ENCODE measurements around the gene TMEM190. TPM values are rescaled to one million over a fixed set of nuclear protein-coding genes. Genes with fewer than 3 reads are reported as not detected.
"Not testable (repeated sequence)": the region's sequence is repeated elsewhere in the genome, so short reads cannot be mapped to it uniquely, and the experiment has no call there.

Gene TMEM190
- total and polyA plus RNA-seq, 9 of the 15 experiments (the other 6 are each of a cell fraction or from before 2014, with no cell fraction given) = not detected

DNA sequence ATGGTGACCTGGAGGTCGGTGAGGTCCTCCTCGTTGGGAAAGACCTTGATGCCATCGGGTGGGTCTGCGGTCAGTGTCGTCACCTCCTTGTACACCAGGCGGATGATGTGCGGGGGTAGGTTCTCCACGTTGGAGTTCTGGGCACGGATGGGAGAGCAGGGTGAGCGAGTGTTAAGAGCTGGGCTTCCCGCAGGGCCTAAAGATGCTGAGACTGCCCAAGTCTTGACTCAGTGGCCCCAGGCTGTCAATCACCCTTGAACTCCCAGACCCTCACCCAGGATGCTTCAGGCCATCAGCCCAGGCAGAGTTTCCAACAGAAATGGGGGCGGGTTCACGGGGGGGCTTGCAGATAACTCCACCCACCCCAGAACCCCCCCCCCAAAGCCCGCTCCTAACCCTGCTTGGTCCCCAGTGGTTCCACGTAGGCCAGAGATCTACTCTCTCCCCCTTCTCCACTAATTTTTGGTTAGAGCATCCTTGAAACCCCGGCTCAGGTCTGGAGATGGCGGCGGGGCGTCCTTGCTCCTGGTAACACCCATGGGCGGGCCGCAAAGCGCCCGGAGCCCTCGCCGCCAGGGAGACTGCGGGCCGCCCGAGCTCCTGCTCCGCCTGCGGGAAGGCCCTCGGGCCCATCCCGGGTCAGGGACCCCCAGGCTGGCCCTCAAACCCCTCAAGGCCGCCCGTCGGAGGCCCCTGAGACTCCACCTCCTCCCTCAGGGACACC lies 30.4 kb downstream of the TMEM190 start (continued):
- TF ChIP-seq, protein P1, sequence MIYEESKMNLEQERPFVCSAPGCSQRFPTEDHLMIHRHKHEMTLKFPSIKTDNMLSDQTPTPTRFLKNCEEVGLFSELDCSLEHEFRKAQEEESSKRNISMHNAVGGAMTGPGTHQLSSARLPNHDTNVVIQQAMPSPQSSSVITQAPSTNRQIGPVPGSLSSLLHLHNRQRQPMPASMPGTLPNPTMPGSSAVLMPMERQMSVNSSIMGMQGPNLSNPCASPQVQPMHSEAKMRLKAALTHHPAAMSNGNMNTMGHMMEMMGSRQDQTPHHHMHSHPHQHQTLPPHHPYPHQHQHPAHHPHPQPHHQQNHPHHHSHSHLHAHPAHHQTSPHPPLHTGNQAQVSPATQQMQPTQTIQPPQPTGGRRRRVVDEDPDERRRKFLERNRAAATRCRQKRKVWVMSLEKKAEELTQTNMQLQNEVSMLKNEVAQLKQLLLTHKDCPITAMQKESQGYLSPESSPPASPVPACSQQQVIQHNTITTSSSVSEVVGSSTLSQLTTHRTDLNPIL (CRISPR knock-in tag; IDR thresholded peaks at IDR 0.05) = no peak
- TF ChIP-seq CREM (IDR thresholded peaks at IDR 0.05; ENCODE audit: low read depth) (0 out of 2 replicates have a peak, but pooled peaks have one; percentile 22), SOX6 (IDR thresholded peaks at IDR 0.05) (no peak), E2F3 (CRISPR knock-in tag; IDR thresholded peaks at IDR 0.05) (0 out of 2 replicates have a peak, but pooled peaks have one; percentile 43), ZNF696 (CRISPR knock-in tag; conservative IDR thresholded peaks at IDR 0.05) (no peak), ELF4 (CRISPR knock-in tag; IDR thresholded peaks at IDR 0.05) (0 out of 2 replicates have a peak, but pooled peaks have one; percentile 13), ATF3 (IDR thresholded peaks at IDR 0.05) (peak; percentile 38; the same call in 1 of the 2 replicates), ATF3 (CRISPR knock-in tag; conservative IDR thresholded peaks at IDR 0.05) (no peak)

GRCh38 chr19:55407550-55407799 lies 30.8 kb downstream of the TMEM190 start, which contains the start of gene UBE2S:
TSS of gene UBE2S (minus strand) at chr19:55407788. CDS start at chr19:55407589, 199 bp downstream.
- CTCF ChIA-PET (ENCODE audit: low intra/inter-chr PET ratio); in situ Hi-C loops (cut with MboI); H3K9me1 ChIP-seq (ENCODE audit: control insufficient read depth, insufficient read depth, low read length); H3K27me3 ChIP-seq (ENCODE audit: control insufficient read depth in 2 of 2, insufficient read depth in 2 of 2, low read length in 2 of 2); FAIRE-seq; intact Hi-C loops (cut with micrococcal nuclease); BruUV-seq (replicated peaks); DNase-seq (ENCODE audit: extremely low read depth in 1 of 4, low spot score in 3 of 4): not testable (repeated sequence)
- peak within 1 kb of the TSS; percentile 95 to 99 for H3K9ac ChIP-seq (ENCODE audit: insufficient read depth in 1 of 2, low read depth in 2 of 2, low read length in 2 of 2)
- peak within 1 kb of the TSS; percentile 98 for H3K4me3 ChIP-seq
- peaks cover 47% of the 10 kb centered on the region for H3K79me2 ChIP-seq (ENCODE audit: control insufficient read depth, insufficient read depth, low read length)
- H3K4me2 ChIP-seq (ENCODE audit: insufficient read depth, low read length) = peak within 1 kb of the TSS; percentile 96
- peaks cover 25% of the 10 kb centered on the region for H4K20me1 ChIP-seq (replicated peaks; ENCODE audit: control insufficient read depth, insufficient read depth, low read length)
- POLR2A ChIA-PET = interaction anchor here (0.6 to 6.6 kb wide), 50 partner anchors 10 to 766 kb away, joined by 3 to 195 read pairs (median 4); partner anchors contain the start of genes DNAAF3, ISOC2, PPP1R12C and PPP6R1
- peak within 1 kb of the TSS; percentile 100 for H3K27ac ChIP-seq (ENCODE audit: extremely low read depth, low read depth, low read length)
- peaks cover 18% of the 10 kb centered on the region for H3K9me3 ChIP-seq (replicated peaks; ENCODE audit: control insufficient read depth, insufficient read depth, low read depth, low read length)
- H2AFZ ChIP-seq (ENCODE audit: low read depth, low read length) = peak within 1 kb of the TSS; percentile 98
- H3K36me3 ChIP-seq (ENCODE audit: control insufficient read depth, insufficient read depth, low read length) = peaks cover 42% of the 10 kb centered on the region
- 0% methylated on average over 9 of the region's 36 CpGs for WGBS (ENCODE audit: insufficient coverage, low coverage, missing lambda C conversion rate)
- H3K4me1 ChIP-seq (replicated peaks in 1 of 2; ENCODE audit: control insufficient read depth in 2 of 2, insufficient read depth in 2 of 2, low read length in 2 of 2) = peaks cover 19 to 43% of the 10 kb centered on the region in 2 experiments
- peak; percentile 86 for ATAC-seq
- 0 out of 2 replicates have a peak, but pooled peaks have one; percentile 37 for TF ChIP-seq RBM15 (IDR thresholded peaks at IDR 0.05; ENCODE audit: insufficient read depth, low read length)
- peak in 1 of 2 experiments; percentile 51; a peak in 1 of 4 replicates for TF ChIP-seq TBL1XR1 (IDR thresholded peaks at IDR 0.05; ENCODE audit: low read length in 2 of 2)
- 0 out of 2 replicates have a peak, but pooled peaks have one; percentile 55 for TF ChIP-seq SRSF1 (IDR thresholded peaks at IDR 0.05; ENCODE audit: low read depth, low read length)
- 0 out of 6 replicates have a peak, but pooled peaks of 1 of the 3 experiments have one; percentile 24 for TF ChIP-seq ZBTB11 (CRISPR knock-in tag; IDR thresholded peaks at IDR 0.05)
- TF ChIP-seq HNRNPH1 (optimal IDR thresholded peaks at IDR 0.05; ENCODE audit: low read depth, low read length) = peak; percentile 67
- TF ChIP-seq SRSF7 (optimal IDR thresholded peaks at IDR 0.05; ENCODE audit: low read depth, low read length) = peak; percentile 75
- TF ChIP-seq ZNF436 (CRISPR knock-in tag; IDR thresholded peaks at IDR 0.05) = 0 out of 2 replicates have a peak, but pooled peaks have one; percentile 32

Data from K562 (cell line).